Mammary epithelial cell (primary cell): ENCODE results near the gene QSOX2.

ENCODE experiments used
- CTCF ChIP-seq, 2 donors: IDR thresholded peaks in 1 of 2; conservative IDR thresholded peaks in 1 of 2; 2 replicates each; pipeline ENCODE4 v1.5.1; 2011 to 2012; ENCODE audit warnings: inconsistent platforms in 2 of 2, low read length in 2 of 2, mild to moderate bottlenecking in 2 of 2, control low read depth in 1 of 2, low read depth in 1 of 2; ENCODE audit not compliant: insufficient read depth in 1 of 2; ENCODE audit errors: extremely low read depth in 1 of 2
- EZH2 ChIP-seq: IDR thresholded peaks from 2 replicates; pipeline ENCODE4 v1.6.1; 2012; ENCODE audit warnings: low read length, inconsistent platforms, borderline replicate concordance

- no peak for TF ChIP-seq CTCF (conservative IDR thresholded peaks at IDR 0.05 in 1 of 2, IDR thresholded peaks at IDR 0.05 in 1 of 2; ENCODE audit: extremely low read depth in 1 of 2, insufficient read depth in 1 of 2, low read depth in 1 of 2, low read length in 2 of 2)
- TF ChIP-seq EZH2, result no peak
Measured at GRCh38 chr9:136268735-136269134, 23.1 kb upstream of the QSOX2 start.
